Neural cell (in vitro differentiated cells): ENCODE measurements around the gene ODAPH.
"Not testable (repeated sequence)": the region's sequence is repeated elsewhere in the genome, so short reads cannot be mapped to it uniquely, and the experiment has no call there.

ENCODE experiments used
- CTCF ChIP-seq: fragments of 450-650 bp; IDR thresholded peaks from 2 replicates; pipeline ENCODE4 v1.5.1; 2014; ENCODE audit warnings: antibody characterized with exemption, mild to moderate bottlenecking, moderate library complexity; ENCODE audit not compliant: poor library complexity, severe bottlenecking
- EP300 ChIP-seq: fragments of 450-650 bp; conservative IDR thresholded peaks from 2 replicates; pipeline ENCODE4 v1.6.1; 2014; ENCODE audit warnings: antibody characterized with exemption, mild to moderate bottlenecking, moderate library complexity; ENCODE audit not compliant: poor library complexity, severe bottlenecking
- EZH2 ChIP-seq: fragments of 200-600, 300-800 bp; shearing (Covaris generic), sonication (generic); IDR thresholded peaks from 2 replicates; pipeline ENCODE4 v1.6.1; 2014; ENCODE audit warnings: antibody characterized with exemption, low read length, borderline replicate concordance, mild to moderate bottlenecking; ENCODE audit not compliant: insufficient read depth, poor library complexity, severe bottlenecking
- RAD21 ChIP-seq: fragments of 450-650 bp; conservative IDR thresholded peaks from 2 replicates; pipeline ENCODE4 v1.6.1; 2014; ENCODE audit warnings: antibody characterized with exemption, mild to moderate bottlenecking, moderate library complexity
- TAF1 ChIP-seq: IDR thresholded peaks from 2 replicates; pipeline ENCODE4 v1.6.1; 2012; ENCODE audit warnings: low read depth

GRCh38 chr4:75509592-75509991 is 46.3 kb upstream of the ODAPH start:
- TF ChIP-seq RAD21, CTCF, EP300, EZH2, TAF1: not testable (repeated sequence)
